ENCODE results near the gene BRAF. TPM values are rescaled to one million over a fixed set of nuclear protein-coding genes. Genes with fewer than 3 reads are reported as not detected.

BRAF gene
- total RNA-seq, 1 experiment from 2014 or later: 29.7 TPM

GRCh38 chr7:140696024-140696679 is 228.6 kb downstream of the BRAF start:
- no peaks in the 10 kb centered on the region for H3K9me2 ChIP-seq (ENCODE audit: insufficient read depth)
- ChIA-PET RAD21 (ENCODE audit: low non-redundant PET in 1 of 2, low total read pairs in 2 of 2, uncharacterized antibody in 2 of 2, unreplicated experiment in 2 of 2) (no interaction called here), POLR2A (no interaction called here), CTCF (interaction anchor here (0.7 kb wide), 1 partner anchor 11 kb away, joined by 3 read pairs; no protein-coding TSS in a partner anchor)
- H3K36me3 ChIP-seq (ENCODE audit: control insufficient read depth in 1 of 2, insufficient read depth in 2 of 2, low read length in 2 of 2): peaks cover 0 to 4% of the 10 kb centered on the region in 2 experiments; a peak in 2 of 4 replicates
- H4K20me1 ChIP-seq (ENCODE audit: insufficient read depth): no peaks in the 10 kb centered on the region
- no peaks in the 10 kb centered on the region for H3K27me3 ChIP-seq (ENCODE audit: insufficient read depth, low read length)
- H3K27ac ChIP-seq (ENCODE audit: low read depth, low read length): peak overlapping the region; percentile 95
- peaks cover 44% of the 10 kb centered on the region for H3K79me2 ChIP-seq (ENCODE audit: insufficient read depth, low read length)
- intact Hi-C loops (cut with micrococcal nuclease): no loop called here
- ATAC-seq (no peak), DNase-seq (ENCODE audit: low read depth, low spot score) (peak; percentile 76)
- peak overlapping the region; percentile 75 to 86 for H3K4me3 ChIP-seq (replicated peaks in 1 of 2; ENCODE audit: low read depth in 1 of 2, low read length in 2 of 2)
- H3K4me1 ChIP-seq (ENCODE audit: control insufficient read depth in 1 of 2, insufficient read depth in 2 of 2, low read length in 2 of 2): peaks cover 4 to 20% of the 10 kb centered on the region in 2 experiments; a peak in 3 of 4 replicates
- no peaks in the 10 kb centered on the region for H3K9me3 ChIP-seq (ENCODE audit: control insufficient read depth in 1 of 2, insufficient read depth in 1 of 2, low read depth in 1 of 2, low read length in 2 of 2)
- H3K4me2 ChIP-seq (ENCODE audit: low read length): peak overlapping the region; percentile 96
- TSS peak; percentile 67 for BruUV-seq (replicated peaks)
- peak overlapping the region; percentile 72 for H2AFZ ChIP-seq (ENCODE audit: low read depth, low read length, poor library complexity, severe bottlenecking)
- TF ChIP-seq SRF (IDR thresholded peaks at IDR 0.05; ENCODE audit: low read depth) (no peak), YY1 (IDR thresholded peaks at IDR 0.05; ENCODE audit: extremely low read depth, insufficient replicate concordance, low read depth, low read length) (peak; percentile 24)
- peak overlapping the region; percentile 87 for H3K9ac ChIP-seq (ENCODE audit: low read length)

GRCh38 chr7:140695381-140695780 is 229.3 kb downstream of the BRAF start:
- H3K4me2 ChIP-seq (ENCODE audit: low read length): no peak overlapping the region
- no TSS peak for BruUV-seq (replicated peaks)
- peaks cover 4 to 20% of the 10 kb centered on the region in 2 experiments; a peak in 3 of 4 replicates for H3K4me1 ChIP-seq (ENCODE audit: control insufficient read depth in 1 of 2, insufficient read depth in 2 of 2, low read length in 2 of 2)
- no peak overlapping the region for H3K27ac ChIP-seq (ENCODE audit: low read depth, low read length)
- no peaks in the 10 kb centered on the region for H3K27me3 ChIP-seq (ENCODE audit: insufficient read depth, low read length)
- POLR2A ChIA-PET: no interaction called here
- no peaks in the 10 kb centered on the region for H3K9me3 ChIP-seq (ENCODE audit: control insufficient read depth in 1 of 2, insufficient read depth in 1 of 2, low read depth in 1 of 2, low read length in 2 of 2)
- ATAC-seq: no peak
- TF ChIP-seq CEBPB (IDR thresholded peaks at IDR 0.05; ENCODE audit: low read depth): no peak
- no peak for TF ChIP-seq ELF1 (IDR thresholded peaks at IDR 0.05; ENCODE audit: borderline replicate concordance, low read depth)
- peaks cover 36% of the 10 kb centered on the region for H3K79me2 ChIP-seq (ENCODE audit: insufficient read depth, low read length)
- peaks cover 0 to 4% of the 10 kb centered on the region in 2 experiments; a peak in 2 of 4 replicates for H3K36me3 ChIP-seq (ENCODE audit: control insufficient read depth in 1 of 2, insufficient read depth in 2 of 2, low read length in 2 of 2)
- H3K4me3 ChIP-seq (replicated peaks in 1 of 2; ENCODE audit: low read depth in 1 of 2, low read length in 2 of 2): no peak overlapping the region
- intact Hi-C loops (cut with micrococcal nuclease): no loop called here
- no peak overlapping the region for H2AFZ ChIP-seq (ENCODE audit: low read depth, low read length, poor library complexity, severe bottlenecking)
- CTCF ChIA-PET: no interaction called here
- DNase-seq (ENCODE audit: low read depth, low spot score): no peak
- H3K9ac ChIP-seq (ENCODE audit: low read length): no peak overlapping the region
- H4K20me1 ChIP-seq (ENCODE audit: insufficient read depth): no peaks in the 10 kb centered on the region
- no peaks in the 10 kb centered on the region for H3K9me2 ChIP-seq (ENCODE audit: insufficient read depth)
- RAD21 ChIA-PET (ENCODE audit: low non-redundant PET in 1 of 2, low total read pairs in 2 of 2, uncharacterized antibody in 2 of 2, unreplicated experiment in 2 of 2): no interaction called here

All from HCT116 (cell line).